Psoas muscle (tissue), 8 donors: ENCODE results near the gene ADAM11. TPM values are rescaled to one million over a fixed set of nuclear protein-coding genes. Genes with fewer than 3 reads are reported as not detected.

Experiments used
- ATAC-seq, 4 donors: fragments of 200-7000 bp; cut with Tn5 transposase; one replicate each; pipeline ENCODE4 v1.9.1; 2020; ENCODE audit warnings: moderate library complexity in 3 of 4, mild to moderate bottlenecking in 2 of 4
- DNase-seq, 2 donors: peaks; one replicate each; pipeline ENCODE4 v3.0.0-alpha.2; 2020
- H3K27ac ChIP-seq: fragments of 200-600 bp; one replicate; pipeline ENCODE4 v1.8.0; 2022
- H3K27me3 ChIP-seq, 3 donors: fragments of 200-600 bp in 1 of 3; one replicate each; pipeline versions ENCODE4 v1.6.1 to v1.8.0; 2013 to 2022; ENCODE audit warnings: low read length in 2 of 3, mild to moderate bottlenecking in 2 of 3, moderate library complexity in 1 of 3; ENCODE audit not compliant: insufficient read depth in 3 of 3
- H3K36me3 ChIP-seq, 2 donors: fragments of 200-600 bp in 1 of 2; one replicate each; pipeline versions ENCODE4 v1.6.1 to v1.8.0; 2013 to 2022; ENCODE audit warnings: low read depth in 1 of 2, mild to moderate bottlenecking in 1 of 2, moderate library complexity in 1 of 2; ENCODE audit not compliant: insufficient read depth in 1 of 2
- H3K4me1 ChIP-seq: fragments of 200-600 bp; one replicate; pipeline ENCODE4 v1.8.0; 2022
- H3K4me3 ChIP-seq: fragments of 200-600 bp; one replicate; pipeline ENCODE4 v1.8.0; 2022; ENCODE audit warnings: mild to moderate bottlenecking
- H3K9me3 ChIP-seq: fragments of 200-600 bp; one replicate; pipeline ENCODE4 v1.8.0; 2022
- WGBS, 3 donors: extraction: QIAGEN DNeasy Blood & Tissue Kit; methylation state at CpG; one replicate each; pipeline versions ENCODE4 v1.1.6 to v1.1.7; 2013; 5-methylcytosine and 5-hydroxymethylcytosine counted together
- intact Hi-C, 2 donors: fragments of 100-400 bp; cut with DNase I; formaldehyde crosslinking; loops; one replicate each; pipeline versions ENCODE4 v1.11.0 to v1.14.2; 2022
- polyA plus RNA-seq, 3 donors: library from polyadenylated mRNA; stranded (reverse); fragments of 200-250 nt; gene quantifications; one replicate each; pipeline ENCODE4 v1.2.3, GENCODE V29; 2013
- total RNA-seq, 4 donors: library from RNA; stranded (reverse); fragmentation: NEBNext Ultra II Directional in 2 of 4; extraction: Animal tissue kit (Norgen Biotek cat#: 25700) in 2 of 4; gene quantifications; one replicate each; pipeline versions ENCODE4 v1.2.1 to v1.2.4, GENCODE V29; 2021 to 2023
- TF ChIP-seq, protein P1 (sequence below): fragments of 200-600 bp; IDR thresholded peaks from one replicate; pipeline ENCODE4 v1.8.0; 2022; ENCODE audit warnings: antibody characterized with exemption
- donor health status: healthy with polysubstance abuse.
- donor health status: DM: no; HTN: no; CAD: no; lungs with moderate emphysema.
- donor health status: Bipolar disorder and iron deficiency.
- donor health status: healthy.
- donor health status: DM: yes; HTN: yes; CAD: no.
- donor health status: DM: no; HTN: no; CAD: no.
- donor health status: DM: no; HTN: no; CAD: no.
- donor health status: DM: yes; HTN: yes; CAD: no.

The ADAM11 gene
- total and polyA plus RNA-seq, 7 donors = 0.03 to 0.26 (median 0.15) TPM; not detected in 2

DNA sequence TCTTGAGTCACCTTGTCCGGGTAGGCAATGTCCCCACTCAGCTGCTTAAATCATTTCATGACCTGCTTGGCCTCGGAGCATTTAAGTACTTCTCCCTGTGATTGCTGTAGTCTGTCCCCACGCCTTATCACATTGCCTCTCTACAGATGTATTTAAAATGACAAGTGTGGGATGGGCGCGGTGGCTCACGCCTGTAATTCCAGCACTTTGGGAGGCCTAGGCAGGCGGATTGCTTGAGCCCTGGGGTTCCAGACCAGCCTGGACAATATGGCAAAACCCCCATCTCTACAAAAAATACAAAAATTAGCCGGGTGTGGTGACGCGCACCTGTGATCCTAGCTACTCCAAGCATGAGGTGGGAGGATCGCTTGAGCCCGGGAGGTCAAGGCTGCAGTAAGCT is 72.6 kb downstream of the ADAM11 start:
- TF ChIP-seq, protein P1, sequence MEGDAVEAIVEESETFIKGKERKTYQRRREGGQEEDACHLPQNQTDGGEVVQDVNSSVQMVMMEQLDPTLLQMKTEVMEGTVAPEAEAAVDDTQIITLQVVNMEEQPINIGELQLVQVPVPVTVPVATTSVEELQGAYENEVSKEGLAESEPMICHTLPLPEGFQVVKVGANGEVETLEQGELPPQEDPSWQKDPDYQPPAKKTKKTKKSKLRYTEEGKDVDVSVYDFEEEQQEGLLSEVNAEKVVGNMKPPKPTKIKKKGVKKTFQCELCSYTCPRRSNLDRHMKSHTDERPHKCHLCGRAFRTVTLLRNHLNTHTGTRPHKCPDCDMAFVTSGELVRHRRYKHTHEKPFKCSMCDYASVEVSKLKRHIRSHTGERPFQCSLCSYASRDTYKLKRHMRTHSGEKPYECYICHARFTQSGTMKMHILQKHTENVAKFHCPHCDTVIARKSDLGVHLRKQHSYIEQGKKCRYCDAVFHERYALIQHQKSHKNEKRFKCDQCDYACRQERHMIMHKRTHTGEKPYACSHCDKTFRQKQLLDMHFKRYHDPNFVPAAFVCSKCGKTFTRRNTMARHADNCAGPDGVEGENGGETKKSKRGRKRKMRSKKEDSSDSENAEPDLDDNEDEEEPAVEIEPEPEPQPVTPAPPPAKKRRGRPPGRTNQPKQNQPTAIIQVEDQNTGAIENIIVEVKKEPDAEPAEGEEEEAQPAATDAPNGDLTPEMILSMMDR = no peak
- Histone ChIP-seq H3K9me3 (no peaks in the 10 kb centered on the region), H3K27ac (no peak overlapping the region), H3K4me1 (no peaks in the 10 kb centered on the region), H3K36me3 (no peaks in the 10 kb centered on the region), H3K4me3 (no peak overlapping the region), H3K27me3 (peaks cover 4 to 74% (median 21%) of the 10 kb centered on the region in 3 donors)
- DNase-seq = no peak
- intact Hi-C loops = loop anchor here in 1 of 2 donors (5.0 kb wide), 1 partner anchor 34 kb away; no protein-coding TSS in a partner anchor
- ATAC-seq = no peak
- WGBS, 3 donors = 89 to 94% (median 89%) methylated on average over 12 of the region's 12 CpGs

Other genes starting within 250 kb of the ADAM11 start
- gene FZD2, start 201.5 kb upstream of the ADAM11 start, total RNA-seq = under 1 TPM; 0.28 to 0.44 (median 0.33) TPM
- gene FZD2, start 201.5 kb upstream of the ADAM11 start, polyA plus RNA-seq = under 1 TPM; 0.13 to 0.61 (median 0.30) TPM
- not detected for gene MEIOC, start 102.5 kb upstream of the ADAM11 start, total RNA-seq
- gene MEIOC, start 102.5 kb upstream of the ADAM11 start, polyA plus RNA-seq = under 1 TPM; 0.01 to 0.04 (median 0.03) TPM
- 10 to 100 TPM; 38.2 to 52.6 (median 46.6) TPM for gene CCDC43, start 69.2 kb upstream of the ADAM11 start, total RNA-seq
- 10 to 100 TPM; 32.6 to 59.6 (median 32.7) TPM for gene CCDC43, start 69.2 kb upstream of the ADAM11 start, polyA plus RNA-seq
- 1 to 10 TPM; 2.0 to 3.9 (median 3.1) TPM for gene DBF4B, start 50.3 kb upstream of the ADAM11 start, total RNA-seq
- 1 to 10 TPM in 2 of 3 donors, under 1 TPM in 1; 0.79 to 5.0 (median 3.2) TPM for gene DBF4B, start 50.3 kb upstream of the ADAM11 start, polyA plus RNA-seq
- 1 to 10 TPM; 4.7 to 7.9 (median 5.7) TPM for gene GJC1, start 71.3 kb downstream of the ADAM11 start, total RNA-seq
- 1 to 10 TPM; 2.2 to 2.7 (median 2.5) TPM for gene GJC1, start 71.3 kb downstream of the ADAM11 start, polyA plus RNA-seq
- gene HIGD1B, start 88.9 kb downstream of the ADAM11 start, total RNA-seq = 10 to 100 TPM in 1 of 4 donors, 1 to 10 TPM in 3; 4.6 to 17.9 (median 6.7) TPM
- 10 to 100 TPM in 2 of 3 donors, 1 to 10 TPM in 1; 10.0 to 14.2 (median 13.1) TPM for gene HIGD1B, start 88.9 kb downstream of the ADAM11 start, polyA plus RNA-seq
- 100 to 1,000 TPM in 3 of 4 donors, 10 to 100 TPM in 1; 73.7 to 114 (median 103) TPM for gene EFTUD2, start 140.5 kb downstream of the ADAM11 start, total RNA-seq
- gene EFTUD2, start 140.5 kb downstream of the ADAM11 start, polyA plus RNA-seq = 100 to 1,000 TPM in 1 of 3 donors, 10 to 100 TPM in 2; 46.0 to 102 (median 78.7) TPM
- gene GFAP, start 156.5 kb downstream of the ADAM11 start, total RNA-seq = under 1 TPM in 1 of 4 donors, not detected in 3; 0.54 TPM
- gene GFAP, start 156.5 kb downstream of the ADAM11 start, polyA plus RNA-seq = under 1 TPM; 0.11 to 0.52 (median 0.34) TPM
- gene KIF18B, start 188.8 kb downstream of the ADAM11 start, total RNA-seq = under 1 TPM in 3 of 4 donors, not detected in 1; 0.07 to 0.17 (median 0.11) TPM
- under 1 TPM in 2 of 3 donors, not detected in 1; 0.01 to 0.03 TPM for gene KIF18B, start 188.8 kb downstream of the ADAM11 start, polyA plus RNA-seq
- not detected for gene C1QL1, start 209.3 kb downstream of the ADAM11 start, total RNA-seq
- under 1 TPM in 1 of 3 donors, not detected in 2; 0.05 TPM for gene C1QL1, start 209.3 kb downstream of the ADAM11 start, polyA plus RNA-seq